VCaP (cell line): ENCODE measurements around the gene KCTD2.

Source experiments
- H3K27ac ChIP-seq: fragments of 450-650 bp; 2 replicates; pipeline ENCODE4 v1.5.1; 2017
- CTCF ChIP-seq: fragments of 450-650 bp; conservative IDR thresholded peaks from 2 replicates; pipeline ENCODE4 v1.5.1; 2017; ENCODE audit warnings: mild to moderate bottlenecking, moderate library complexity

KCTD2 gene

GRCh38 chr17:75111777-75112335 lies 64.8 kb downstream of the KCTD2 start:
- no peak overlapping the region for H3K27ac ChIP-seq
- no peak for TF ChIP-seq CTCF

- TF ChIP-seq CTCF = peak; percentile 95
- H3K27ac ChIP-seq = peak overlapping the region; percentile 71
Observed at GRCh38 chr17:75113798-75114551, 67.0 kb downstream of the KCTD2 start.

- peak overlapping the region; percentile 71 for H3K27ac ChIP-seq
- no peak for TF ChIP-seq CTCF
Observed at GRCh38 chr17:75114552-75115314, 67.7 kb downstream of the KCTD2 start.
